Kidney (tissue), 14 donors: ENCODE data around the gene STKLD1. TPM values are rescaled to one million over a fixed set of nuclear protein-coding genes. Genes with fewer than 3 reads are reported as not detected.

ENCODE experiments used
- DNase-seq, 5 donors: peaks; one replicate each; pipeline ENCODE4 v3.0.0-alpha.2; 2013 to 2020
- FAIRE-seq: peaks from 2 replicates; lab custom pipeline; 2012; peaks lifted over from hg19 to GRCh38; lab: Jason Lieb, UNC
- H3K27ac ChIP-seq, 2 donors: one replicate each; pipeline ENCODE4 v1.7.0; 2013; ENCODE audit warnings: low read depth in 2 of 2, low read length in 2 of 2, inconsistent platforms in 1 of 2
- H3K27me3 ChIP-seq: one replicate; pipeline ENCODE4 v1.7.1; 2013; ENCODE audit warnings: low read length, inconsistent platforms; ENCODE audit not compliant: control insufficient read depth, insufficient read depth
- H3K36me3 ChIP-seq, 3 donors: one replicate each; pipeline versions ENCODE4 v1.7.0 to v1.7.1; 2013; ENCODE audit warnings: low read length in 3 of 3, control low read depth in 1 of 3, inconsistent platforms in 1 of 3; ENCODE audit not compliant: insufficient read depth in 3 of 3, control insufficient read depth in 2 of 3
- H3K4me1 ChIP-seq, 3 donors: one replicate each; pipeline versions ENCODE4 v1.7.0 to v1.7.1; 2013; ENCODE audit warnings: low read length in 3 of 3, inconsistent platforms in 1 of 3, low read depth in 1 of 3; ENCODE audit not compliant: control insufficient read depth in 2 of 3, insufficient read depth in 2 of 3
- H3K4me3 ChIP-seq, 3 donors: one replicate each; pipeline versions ENCODE4 v1.7.0 to v1.8.1; 2013; ENCODE audit warnings: low read length in 3 of 3, control low read depth in 1 of 3, inconsistent platforms in 1 of 3
- H3K9ac ChIP-seq, 3 donors: one replicate each; pipeline versions ENCODE4 v1.7.0 to v1.7.1; 2013; ENCODE audit warnings: low read length in 3 of 3, control low read depth in 1 of 3, inconsistent platforms in 1 of 3
- H3K9me3 ChIP-seq, 3 donors: one replicate each; pipeline versions ENCODE4 v1.7.0 to v1.7.1; 2013; ENCODE audit warnings: low read length in 3 of 3, control low read depth in 1 of 3, inconsistent platforms in 1 of 3; ENCODE audit not compliant: control insufficient read depth in 2 of 3, insufficient read depth in 1 of 3
- intact Hi-C: fragments of 100-400 bp; cut with DNase I; formaldehyde crosslinking; loops from one replicate; pipeline ENCODE4 v1.11.1; 2022
- polyA plus RNA-seq: library from polyadenylated mRNA; stranded (reverse); fragments of 350-450 nt; fragmentation: Illumina TruSeq; extraction: RNeasy Lipid Tissue Mini Kit (QIAGEN cat#74804); gene quantifications from one replicate; pipeline ENCODE4 v1.2.3, GENCODE V29; 2014; ENCODE audit warnings: low read depth, low replicate concordance; ENCODE audit not compliant: insufficient read depth
- total RNA-seq: library from RNA; stranded (reverse); fragmentation: NEBNext Ultra II Directional; extraction: Animal tissue kit (Norgen Biotek cat#: 25700); gene quantifications from one replicate; pipeline ENCODE4 v1.2.1, GENCODE V29; 2021
- TF ChIP-seq, protein P1 (sequence below): IDR thresholded peaks from 3 replicates; pipeline ENCODE4 v1.5.1; 2012; ENCODE audit warnings: mild to moderate bottlenecking, moderate library complexity, borderline replicate concordance; ENCODE audit not compliant: insufficient read depth; ENCODE audit errors: extremely low read depth
- donor health status: control.
- donor health status: control.
- donor health status: control.
- donor health status: control.
- donor health status: control.
- donor health status: DM: yes; HTN: yes; CAD: no.
- donor health status: Normal renal cell carcinoma (clear cell type).

The STKLD1 gene
- total and polyA plus RNA-seq, 2 donors from 2014 or later, result 1.9 to 4.0 TPM

DNA sequence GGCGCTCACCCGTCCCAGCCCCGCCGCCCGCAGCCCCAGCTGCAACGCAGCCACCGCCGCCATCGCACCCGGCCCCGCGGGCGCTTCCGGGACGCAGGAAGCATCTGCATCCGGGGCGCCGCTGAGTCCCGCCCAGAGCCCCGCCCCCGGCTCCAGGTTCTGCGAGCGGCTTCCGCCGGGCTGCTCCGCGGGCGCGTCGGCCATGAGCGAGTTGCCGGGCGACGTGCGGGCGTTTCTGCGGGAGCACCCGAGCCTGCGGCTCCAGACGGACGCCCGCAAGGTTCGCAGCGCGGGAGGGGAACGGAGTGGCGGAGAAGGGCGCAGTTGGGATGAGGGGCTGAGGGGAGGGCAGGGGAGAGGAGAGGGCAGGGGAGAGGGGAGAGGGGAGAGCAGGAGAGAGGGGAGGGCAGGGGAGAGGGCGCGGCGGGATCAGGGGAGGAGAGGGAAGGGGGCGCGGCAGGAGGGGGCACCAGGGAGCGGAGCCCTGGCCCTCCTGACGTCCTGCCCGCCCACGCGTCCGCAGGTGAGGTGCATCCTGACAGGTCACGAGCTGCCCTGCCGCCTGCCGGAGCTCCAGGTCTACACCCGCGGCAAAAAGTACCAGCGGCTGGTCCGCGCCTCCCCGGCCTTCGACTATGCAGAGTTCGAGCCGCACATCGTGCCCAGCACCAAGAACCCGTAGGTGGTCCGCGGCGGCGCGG, 19.6 kb upstream of the STKLD1 start, which contains the start of the genes SURF1 and SURF2:
TSS of gene SURF1 (minus strand) at position 97 of the 701 bp plus-strand sequence. CDS start at position 63, 34 bp downstream.
TSS of gene SURF2 (plus strand) at position 160 of the 701 bp plus-strand sequence. CDS start at position 203, 43 bp downstream.
- Histone ChIP-seq H3K36me3 (peaks cover 5 to 30% (median 10%) of the 10 kb centered on the region in 3 donors), H3K27me3 (no peaks in the 10 kb centered on the region), H3K9ac (peak within 1 kb of the TSS; percentile 63 to 83 (median 64)), H3K27ac (peak within 1 kb of the TSS; percentile 60 to 74), H3K9me3 (no peaks in the 10 kb centered on the region), H3K4me1 (peaks cover 0 to 25% (median 4%) of the 10 kb centered on the region in 3 donors), H3K4me3 (peak within 1 kb of the TSS; percentile 84 to 90 (median 88))
- FAIRE-seq (no peak), DNase-seq (peak; percentile 89 to 96 (median 92))
- TF ChIP-seq, protein P1, sequence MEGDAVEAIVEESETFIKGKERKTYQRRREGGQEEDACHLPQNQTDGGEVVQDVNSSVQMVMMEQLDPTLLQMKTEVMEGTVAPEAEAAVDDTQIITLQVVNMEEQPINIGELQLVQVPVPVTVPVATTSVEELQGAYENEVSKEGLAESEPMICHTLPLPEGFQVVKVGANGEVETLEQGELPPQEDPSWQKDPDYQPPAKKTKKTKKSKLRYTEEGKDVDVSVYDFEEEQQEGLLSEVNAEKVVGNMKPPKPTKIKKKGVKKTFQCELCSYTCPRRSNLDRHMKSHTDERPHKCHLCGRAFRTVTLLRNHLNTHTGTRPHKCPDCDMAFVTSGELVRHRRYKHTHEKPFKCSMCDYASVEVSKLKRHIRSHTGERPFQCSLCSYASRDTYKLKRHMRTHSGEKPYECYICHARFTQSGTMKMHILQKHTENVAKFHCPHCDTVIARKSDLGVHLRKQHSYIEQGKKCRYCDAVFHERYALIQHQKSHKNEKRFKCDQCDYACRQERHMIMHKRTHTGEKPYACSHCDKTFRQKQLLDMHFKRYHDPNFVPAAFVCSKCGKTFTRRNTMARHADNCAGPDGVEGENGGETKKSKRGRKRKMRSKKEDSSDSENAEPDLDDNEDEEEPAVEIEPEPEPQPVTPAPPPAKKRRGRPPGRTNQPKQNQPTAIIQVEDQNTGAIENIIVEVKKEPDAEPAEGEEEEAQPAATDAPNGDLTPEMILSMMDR, result no peak
- intact Hi-C loops, result no loop called here

DNA sequence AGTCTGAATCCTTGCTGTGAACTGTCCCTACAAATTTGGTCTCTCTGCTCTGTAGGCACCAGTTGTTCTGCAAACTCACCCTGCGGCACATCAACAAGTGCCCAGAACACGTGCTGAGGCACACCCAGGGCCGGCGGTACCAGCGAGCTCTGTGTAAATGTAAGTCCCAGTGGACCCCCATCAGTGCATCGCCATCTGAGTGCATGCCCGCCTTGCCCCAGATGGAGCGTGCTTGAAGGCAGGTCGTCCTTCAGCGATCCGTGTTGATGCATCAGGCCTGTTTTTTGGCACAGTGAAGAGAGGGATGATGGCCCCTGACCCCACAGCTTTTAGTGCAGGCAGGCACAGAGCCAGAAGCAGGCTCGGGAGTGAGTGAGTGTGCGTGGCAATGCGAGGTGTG, 18.5 kb upstream of the STKLD1 start:
- DNase-seq, result no peak
- no peaks in the 10 kb centered on the region for H3K27me3 ChIP-seq
- intact Hi-C loops, result no loop called here
- FAIRE-seq, result no peak
- H3K36me3 ChIP-seq, result peaks cover 3 to 30% (median 5%) of the 10 kb centered on the region in 3 donors
- H3K9me3 ChIP-seq, result no peaks in the 10 kb centered on the region
- H3K27ac ChIP-seq, result no peak overlapping the region
- peaks cover 0 to 30% (median 4%) of the 10 kb centered on the region in 3 donors for H3K4me1 ChIP-seq
- TF ChIP-seq, protein P1, result no peak
- H3K9ac ChIP-seq, result no peak overlapping the region
- H3K4me3 ChIP-seq, result peak overlapping the region in 2 of 3 donors; percentile 49 to 90

DNA sequence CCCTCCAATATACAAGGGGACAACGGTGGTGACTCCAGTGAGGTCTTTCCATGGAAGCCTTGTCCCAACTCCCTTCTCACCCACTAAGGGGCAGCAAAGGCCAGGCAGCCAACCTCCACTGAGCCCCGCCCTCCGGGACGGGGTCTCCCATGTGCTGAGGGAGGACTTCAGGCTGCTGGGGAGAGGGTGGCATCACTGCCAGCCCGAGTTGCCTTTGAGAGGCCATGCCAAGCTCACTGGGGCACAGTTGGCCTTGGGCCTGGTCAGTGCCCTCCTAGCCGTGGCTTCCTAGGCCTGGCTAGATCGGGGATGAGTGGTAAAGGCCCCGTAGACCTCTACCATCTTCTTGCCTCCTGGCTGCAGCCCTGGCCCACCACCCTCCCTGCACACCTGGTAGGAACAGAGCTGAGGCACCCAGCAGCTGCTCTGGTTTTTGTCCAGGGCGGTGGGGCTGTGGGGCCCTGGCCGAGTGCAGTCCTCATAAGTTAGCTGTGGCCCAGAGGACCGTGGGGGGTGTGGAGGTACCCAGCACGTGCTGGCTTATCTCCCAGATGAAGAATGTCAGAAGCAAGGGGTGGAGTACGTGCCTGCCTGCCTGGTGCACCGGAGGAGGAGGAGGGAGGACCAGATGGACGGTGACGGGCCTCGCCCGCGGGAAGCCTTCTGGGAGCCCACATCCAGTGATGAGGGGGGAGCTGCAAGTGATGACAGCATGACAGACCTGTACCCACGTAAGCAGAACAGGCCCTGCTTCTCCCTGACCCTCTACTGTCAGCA, 16.6 kb upstream of the STKLD1 start:
- peaks cover 5 to 35% (median 15%) of the 10 kb centered on the region in 3 donors for H3K36me3 ChIP-seq
- no peaks in the 10 kb centered on the region for H3K9me3 ChIP-seq
- no peak overlapping the region for H3K9ac ChIP-seq
- H3K27me3 ChIP-seq, result no peaks in the 10 kb centered on the region
- no peak overlapping the region for H3K27ac ChIP-seq
- intact Hi-C loops, result no loop called here
- DNase-seq (peak in 2 of 5 donors; percentile 34 to 51), FAIRE-seq (no peak)
- TF ChIP-seq, protein P1, result peak; percentile 34
- H3K4me1 ChIP-seq, result peaks cover 0 to 37% (median 4%) of the 10 kb centered on the region in 3 donors
- no peak overlapping the region for H3K4me3 ChIP-seq
